IPS-NIHi7 (cell line): Measurements from ENCODE around the gene PNMT.

ENCODE experiments used
- DNase-seq: peaks from one replicate; pipeline ENCODE4 v3.0.0; 2012; ENCODE audit warnings: mixed read lengths; ENCODE audit errors: extremely low spot score

PNMT gene

GRCh38 chr17:39669897-39670735, 1.9 kb downstream of the PNMT start:
- no peak for DNase-seq

- DNase-seq = no peak
These were observed 2.5 kb downstream of the PNMT start for GRCh38 chr17:39670746-39671145.

- DNase-seq = peak; percentile 86
These were observed 3.6 kb downstream of the PNMT start for GRCh38 chr17:39671651-39672521.

- DNase-seq = no peak
These were observed 4.5 kb downstream of the PNMT start for GRCh38 chr17:39672522-39673334.

GRCh38 chr17:39673335-39674081, 5.3 kb downstream of the PNMT start:
- DNase-seq = no peak

GRCh38 chr17:39674179-39674578, 5.9 kb downstream of the PNMT start:
- no peak for DNase-seq

- no peak for DNase-seq
These were observed 6.6 kb downstream of the PNMT start for GRCh38 chr17:39674702-39675389.

GRCh38 chr17:39675390-39676082, 7.3 kb downstream of the PNMT start:
- no peak for DNase-seq

- no peak for DNase-seq
These were observed 8.1 kb downstream of the PNMT start for GRCh38 chr17:39676198-39676819.

GRCh38 chr17:39677072-39677471, 8.8 kb downstream of the PNMT start:
- no peak for DNase-seq

- DNase-seq = no peak
These were observed 9.5 kb downstream of the PNMT start for GRCh38 chr17:39677542-39678339.

GRCh38 chr17:39678340-39679116, 10.3 kb downstream of the PNMT start:
- no peak for DNase-seq

GRCh38 chr17:39679521-39680192, 11.4 kb downstream of the PNMT start:
- DNase-seq = no peak

- DNase-seq = no peak
These were observed 15.2 kb downstream of the PNMT start for GRCh38 chr17:39683295-39683939.

GRCh38 chr17:39684369-39685192, 16.3 kb downstream of the PNMT start:
- DNase-seq = no peak

- DNase-seq = no peak
These were observed 18.9 kb downstream of the PNMT start for GRCh38 chr17:39687101-39687545.
